BLaER1 (cell line): ENCODE data around the gene FADS1.

ENCODE experiments used
- H3K27ac ChIP-seq: shearing (Covaris generic); formaldehyde crosslinking; 2 replicates; pipeline ENCODE4 v1.8.1; 2022
- H3K27me3 ChIP-seq: shearing (Covaris generic); formaldehyde crosslinking; 2 replicates; pipeline ENCODE4 v1.8.1; 2022
- H3K36me3 ChIP-seq: shearing (Covaris generic); formaldehyde crosslinking; 2 replicates; pipeline ENCODE4 v1.8.1; 2022
- H3K4me1 ChIP-seq: shearing (Covaris generic); formaldehyde crosslinking; 2 replicates; pipeline ENCODE4 v1.8.1; 2022
- H3K4me2 ChIP-seq: shearing (Covaris generic); formaldehyde crosslinking; 2 replicates; pipeline ENCODE4 v1.8.1; 2022
- H3K4me3 ChIP-seq: shearing (Covaris generic); formaldehyde crosslinking; 2 replicates; pipeline ENCODE4 v1.8.1; 2022
- H3K9ac ChIP-seq: shearing (Covaris generic); formaldehyde crosslinking; 2 replicates; pipeline ENCODE4 v1.8.1; 2022
- H3K9me3 ChIP-seq: shearing (Covaris generic); formaldehyde crosslinking; 2 replicates; pipeline ENCODE4 v1.8.1; 2022
- H4K20me1 ChIP-seq: shearing (Covaris generic); formaldehyde crosslinking; 2 replicates; pipeline ENCODE4 v1.8.1; 2022
- Cebpa-rat ChIP-seq: shearing (Covaris generic); IDR thresholded peaks from 2 replicates; pipeline ENCODE4 v1.8.1; 2022

The FADS1 gene

DNA sequence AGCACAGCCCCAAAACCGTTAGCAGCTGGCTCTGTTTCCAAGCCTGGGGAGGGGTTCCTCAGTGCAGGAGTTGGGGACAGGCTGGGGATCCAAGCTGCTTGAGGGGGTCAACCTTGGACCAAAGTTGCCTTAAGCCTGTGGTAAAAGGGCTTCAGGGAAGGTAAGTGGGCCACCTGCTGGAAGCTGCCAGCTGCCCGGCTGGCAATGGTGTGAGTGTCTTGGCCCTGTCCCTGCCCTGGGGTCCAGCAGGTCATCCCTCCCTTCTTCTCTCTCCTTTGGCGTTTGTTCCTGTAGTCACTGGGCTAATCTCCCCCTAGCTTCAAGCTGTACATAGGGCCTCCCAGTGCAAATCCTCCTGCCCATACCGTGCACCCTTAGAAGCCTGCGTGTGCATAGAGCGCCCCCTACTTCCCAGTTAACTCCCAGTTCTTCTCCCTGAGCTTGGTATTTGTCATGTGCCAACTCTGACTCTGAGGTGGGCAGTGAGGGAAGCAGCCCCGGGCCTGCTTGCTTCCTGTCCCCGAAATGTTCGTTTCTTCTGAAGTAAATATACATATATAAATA, 28.8 kb downstream of the FADS1 start:
- Histone ChIP-seq H3K4me3 (no peak overlapping the region), H3K4me2 (peak overlapping the region; percentile 70; the same call in 1 of the 2 replicates), H3K36me3 (peaks cover 80% of the 10 kb centered on the region), H3K9ac (0 out of 2 replicates have a peak overlapping the region, but pooled peaks have one; percentile 29), H3K9me3 (no peaks in the 10 kb centered on the region), H3K27me3 (no peaks in the 10 kb centered on the region), H3K4me1 (peaks cover 47% of the 10 kb centered on the region), H3K27ac (no peak overlapping the region), H4K20me1 (peaks cover 43% of the 10 kb centered on the region)
- TF ChIP-seq Cebpa-rat: no peak

DNA sequence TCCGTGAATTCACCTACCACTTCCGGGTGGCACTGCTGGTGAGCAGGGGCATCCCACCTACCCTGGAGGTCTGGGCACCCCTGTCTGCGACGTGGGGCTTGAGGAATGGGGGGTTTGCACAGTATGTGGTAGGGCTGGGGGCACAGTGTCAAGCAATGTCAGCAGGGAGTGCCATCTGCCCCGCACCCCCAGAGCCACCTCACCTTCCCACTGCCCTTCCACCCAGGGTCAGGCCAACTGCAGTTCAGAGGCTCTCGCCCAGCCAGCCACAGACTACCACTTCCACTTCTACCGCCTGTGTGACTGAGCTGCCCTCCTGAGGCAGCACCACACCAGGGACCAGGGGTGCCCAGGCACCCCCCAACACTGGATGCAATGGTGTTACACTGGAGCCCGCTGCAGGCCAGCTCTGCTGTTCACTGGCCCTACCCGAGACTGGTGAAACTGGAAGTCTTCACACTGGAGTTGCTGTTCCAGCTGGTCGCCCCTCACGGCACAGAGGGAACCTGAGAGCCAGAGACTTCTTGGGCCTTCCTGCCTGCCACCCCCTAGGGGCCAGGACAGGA, 30.9 kb downstream of the FADS1 start:
- H3K4me3 ChIP-seq: no peak overlapping the region
- no peaks in the 10 kb centered on the region for H3K27me3 ChIP-seq
- peaks cover 37% of the 10 kb centered on the region for H3K4me1 ChIP-seq
- H3K36me3 ChIP-seq: peaks cover 81% of the 10 kb centered on the region
- H3K27ac ChIP-seq: peak overlapping the region; percentile 59
- no peak for TF ChIP-seq Cebpa-rat
- peak overlapping the region; percentile 70 for H3K4me2 ChIP-seq
- H3K9ac ChIP-seq: peak overlapping the region; percentile 68
- H4K20me1 ChIP-seq: peaks cover 40% of the 10 kb centered on the region
- H3K9me3 ChIP-seq: no peaks in the 10 kb centered on the region

- no peak overlapping the region for H3K4me2 ChIP-seq
- H3K4me1 ChIP-seq: peaks cover 38% of the 10 kb centered on the region
- H3K27me3 ChIP-seq: no peaks in the 10 kb centered on the region
- peaks cover 66% of the 10 kb centered on the region for H3K36me3 ChIP-seq
- no peak overlapping the region for H3K9ac ChIP-seq
- H3K4me3 ChIP-seq: no peak overlapping the region
- peaks cover 40% of the 10 kb centered on the region for H4K20me1 ChIP-seq
- H3K27ac ChIP-seq: no peak overlapping the region
- H3K9me3 ChIP-seq: no peaks in the 10 kb centered on the region
- TF ChIP-seq Cebpa-rat: no peak
These were observed 32.3 kb downstream of the FADS1 start for GRCh38 chr11:61784506-61784805.

DNA sequence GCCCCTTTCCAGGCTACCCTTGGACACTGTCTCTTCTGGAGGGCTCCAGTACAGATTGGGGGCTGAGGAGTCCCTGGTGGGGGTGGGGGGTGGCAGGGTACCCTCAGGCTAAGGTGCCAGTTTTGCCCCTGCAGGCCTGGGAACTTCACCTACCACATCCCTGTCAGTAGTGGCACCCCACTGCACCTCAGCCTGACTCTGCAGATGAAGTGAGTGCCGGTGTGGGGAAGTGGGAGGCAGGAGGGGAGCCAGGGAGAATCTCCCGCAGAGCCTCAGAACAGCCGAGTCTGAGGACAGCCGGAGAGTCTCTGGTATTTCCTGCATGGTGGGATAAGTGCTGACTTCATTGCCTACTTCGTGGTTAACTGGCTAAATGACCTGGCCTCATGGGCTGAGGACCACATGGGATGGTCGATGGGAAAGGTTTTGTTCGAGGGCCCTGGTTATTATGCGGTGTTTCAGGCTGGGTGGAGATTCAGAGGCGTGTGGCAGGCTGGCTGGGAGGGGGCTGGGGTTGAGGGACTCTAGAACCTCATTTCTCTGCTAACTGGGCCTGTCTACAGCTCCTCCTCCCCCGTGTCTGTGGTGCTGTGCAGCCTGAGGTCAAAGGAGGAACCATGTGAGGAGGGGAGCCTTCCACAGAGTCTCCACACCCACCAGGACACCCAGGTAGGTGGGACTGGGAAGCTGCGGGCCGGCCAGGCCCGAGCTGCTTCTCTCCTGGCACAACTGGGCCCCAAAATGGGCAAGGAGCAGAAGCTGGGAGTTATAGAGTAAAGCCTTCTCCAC, 32.9 kb downstream of the FADS1 start:
- Histone ChIP-seq H3K27ac (no peak overlapping the region), H3K4me3 (no peak overlapping the region), H4K20me1 (peaks cover 40% of the 10 kb centered on the region), H3K36me3 (peaks cover 61% of the 10 kb centered on the region), H3K9ac (no peak overlapping the region), H3K4me2 (no peak overlapping the region), H3K27me3 (no peaks in the 10 kb centered on the region), H3K4me1 (peaks cover 43% of the 10 kb centered on the region), H3K9me3 (no peaks in the 10 kb centered on the region)
- no peak for TF ChIP-seq Cebpa-rat

GRCh38 chr11:61782841-61783240, 34.0 kb downstream of the FADS1 start:
- H3K36me3 ChIP-seq: peaks cover 50% of the 10 kb centered on the region
- no peak overlapping the region for H3K9ac ChIP-seq
- no peak for TF ChIP-seq Cebpa-rat
- H3K4me1 ChIP-seq: peaks cover 37% of the 10 kb centered on the region
- H3K27me3 ChIP-seq: no peaks in the 10 kb centered on the region
- H3K4me2 ChIP-seq: no peak overlapping the region
- no peaks in the 10 kb centered on the region for H3K9me3 ChIP-seq
- no peak overlapping the region for H3K27ac ChIP-seq
- H3K4me3 ChIP-seq: no peak overlapping the region
- H4K20me1 ChIP-seq: peaks cover 30% of the 10 kb centered on the region

GRCh38 chr11:61782299-61782698, 34.5 kb downstream of the FADS1 start:
- Histone ChIP-seq H3K9me3 (no peaks in the 10 kb centered on the region), H3K4me2 (no peak overlapping the region), H3K27me3 (no peaks in the 10 kb centered on the region), H4K20me1 (peaks cover 25% of the 10 kb centered on the region), H3K36me3 (peaks cover 45% of the 10 kb centered on the region), H3K4me1 (peaks cover 37% of the 10 kb centered on the region), H3K9ac (no peak overlapping the region), H3K27ac (no peak overlapping the region), H3K4me3 (no peak overlapping the region)
- no peak for TF ChIP-seq Cebpa-rat

GRCh38 chr11:61781585-61781984, 35.2 kb downstream of the FADS1 start:
- no peak overlapping the region for H3K4me3 ChIP-seq
- no peak for TF ChIP-seq Cebpa-rat
- H3K4me1 ChIP-seq: peaks cover 37% of the 10 kb centered on the region
- no peaks in the 10 kb centered on the region for H3K9me3 ChIP-seq
- peaks cover 18% of the 10 kb centered on the region for H4K20me1 ChIP-seq
- no peak overlapping the region for H3K9ac ChIP-seq
- no peak overlapping the region for H3K27ac ChIP-seq
- no peaks in the 10 kb centered on the region for H3K27me3 ChIP-seq
- H3K4me2 ChIP-seq: no peak overlapping the region
- peaks cover 37% of the 10 kb centered on the region for H3K36me3 ChIP-seq

GRCh38 chr11:61780581-61781162, 36.1 kb downstream of the FADS1 start:
- no peak overlapping the region for H3K4me3 ChIP-seq
- H3K36me3 ChIP-seq: peaks cover 28% of the 10 kb centered on the region
- H3K4me1 ChIP-seq: peaks cover 36% of the 10 kb centered on the region
- H4K20me1 ChIP-seq: peaks cover 9% of the 10 kb centered on the region
- H3K27ac ChIP-seq: no peak overlapping the region
- H3K9ac ChIP-seq: no peak overlapping the region
- H3K4me2 ChIP-seq: no peak overlapping the region
- no peaks in the 10 kb centered on the region for H3K27me3 ChIP-seq
- TF ChIP-seq Cebpa-rat: no peak
- no peaks in the 10 kb centered on the region for H3K9me3 ChIP-seq

GRCh38 chr11:61779666-61780525, 36.9 kb downstream of the FADS1 start:
- Histone ChIP-seq H3K36me3 (peaks cover 21% of the 10 kb centered on the region), H4K20me1 (0 out of 2 replicates have a peak, but pooled peaks cover under 1% of the 10 kb centered on the region), H3K9ac (0 out of 2 replicates have a peak overlapping the region, but pooled peaks have one; percentile 10), H3K27me3 (no peaks in the 10 kb centered on the region), H3K9me3 (no peaks in the 10 kb centered on the region), H3K4me2 (no peak overlapping the region; the same call in 1 of the 2 replicates), H3K27ac (no peak overlapping the region), H3K4me3 (no peak overlapping the region), H3K4me1 (peaks cover 34% of the 10 kb centered on the region)
- TF ChIP-seq Cebpa-rat: no peak
